H1 (cell line): ENCODE data around the gene TGFBR2. TPM values are rescaled to one million over a fixed set of nuclear protein-coding genes. Genes with fewer than 3 reads are reported as not detected.

Experiments
- CTCF ChIA-PET: fragments of 300-600 bp; sonication (Branson Sonifier 250); formaldehyde crosslinking; loops from one replicate; lab custom pipeline; 2021; ENCODE audit not compliant: partially characterized antibody; lab: Charles Lee
- POLR2A ChIA-PET: fragments of 300-600 bp; sonication (Branson Sonifier 250); formaldehyde crosslinking; loops from one replicate; lab custom pipeline; 2021; ENCODE audit warnings: inconsistent platforms; ENCODE audit not compliant: partially characterized antibody; lab: Charles Lee
- DNase-seq, 2 experiments: peaks; one replicate each; pipeline versions ENCODE4 v3.0.0 to v3.0.0-alpha.2; 2010 to 2022; ENCODE audit warnings: low spot score in 2 of 2, low read depth in 1 of 2, mixed read lengths in 1 of 2
- FAIRE-seq: peaks from 2 replicates; lab custom pipeline; 2011; peaks lifted over from hg19 to GRCh38; lab: Jason Lieb, UNC
- H2AFZ ChIP-seq: 2 replicates; pipeline ENCODE4 v1.8.1; 2012; ENCODE audit warnings: low read length, inconsistent platforms
- H2AK5ac ChIP-seq: 2 replicates; pipeline ENCODE4 v1.6.1; 2013; ENCODE audit warnings: low read depth, low read length
- H2BK120ac ChIP-seq: replicated peaks from 2 replicates; pipeline ENCODE3; 2013; ENCODE audit warnings: low read depth, low read length, inconsistent platforms
- H2BK12ac ChIP-seq: 2 replicates; pipeline ENCODE4 v1.6.1; 2013; ENCODE audit warnings: low read depth, low read length
- H2BK15ac ChIP-seq: 2 replicates; pipeline ENCODE4 v1.6.1; 2013; ENCODE audit warnings: low read length
- H2BK20ac ChIP-seq: 2 replicates; pipeline ENCODE4 v1.6.1; 2013; ENCODE audit warnings: low read length
- H2BK5ac ChIP-seq: 2 replicates; pipeline ENCODE4 v1.6.1; 2013; ENCODE audit warnings: low read depth, low read length
- H3K14ac ChIP-seq: 2 replicates; pipeline ENCODE4 v1.6.1; 2013; ENCODE audit warnings: inconsistent platforms; ENCODE audit not compliant: insufficient read length
- H3K18ac ChIP-seq: 2 replicates; pipeline ENCODE4 v1.6.1; 2013; ENCODE audit warnings: low read length; ENCODE audit errors: extremely low read depth
- H3K23ac ChIP-seq: 2 replicates; pipeline ENCODE4 v1.6.1; 2013; ENCODE audit warnings: inconsistent platforms; ENCODE audit not compliant: insufficient read length
- H3K23me2 ChIP-seq: 2 replicates; pipeline ENCODE4 v1.6.1; 2013; ENCODE audit warnings: low read depth, low read length
- H3K27ac ChIP-seq: 2 replicates; pipeline ENCODE4 v1.6.1; 2011; ENCODE audit warnings: low read depth, low read length, inconsistent platforms
- H3K27me3 ChIP-seq, 4 experiments: replicated peaks in 1 of 4; 1 replicate in 1 of 4; 2 replicates in 3 of 4; pipeline versions ENCODE4 v1.6.1 to v1.8.1; 2011 to 2013; ENCODE audit warnings: low read length in 3 of 4, mild to moderate bottlenecking in 3 of 4, inconsistent platforms in 2 of 4, mixed read lengths in 2 of 4, moderate library complexity in 1 of 4; ENCODE audit not compliant: control insufficient read depth in 3 of 4, insufficient read depth in 3 of 4; ENCODE audit errors: extremely low read depth in 1 of 4
- H3K36me3 ChIP-seq, 4 experiments: 2 replicates each; pipeline versions ENCODE4 v1.6.1 to v1.8.1; 2011 to 2013; ENCODE audit warnings: mild to moderate bottlenecking in 4 of 4, low read length in 3 of 4, moderate library complexity in 2 of 4, control low read depth in 1 of 4, inconsistent platforms in 1 of 4; ENCODE audit not compliant: insufficient read depth in 4 of 4, control insufficient read depth in 2 of 4
- H3K4ac ChIP-seq: replicated peaks from 2 replicates; pipeline ENCODE3; 2013; ENCODE audit warnings: low read length, low read depth, mixed read lengths, inconsistent platforms; ENCODE audit not compliant: insufficient read length
- H3K4me1 ChIP-seq, 4 experiments: replicated peaks in 1 of 4; 1 replicate in 1 of 4; 2 replicates in 3 of 4; pipeline versions ENCODE4 v1.6.1 to v1.8.1; 2011 to 2013; ENCODE audit warnings: low read length in 3 of 4, inconsistent platforms in 2 of 4, mixed read lengths in 1 of 4; ENCODE audit not compliant: insufficient read depth in 4 of 4, control insufficient read depth in 3 of 4
- H3K4me2 ChIP-seq, 2 experiments: 2 replicates each; pipeline versions ENCODE4 v1.6.1 to v1.8.1; 2011 to 2013; ENCODE audit warnings: low read depth in 2 of 2, low read length in 2 of 2, control low read depth in 1 of 2, inconsistent platforms in 1 of 2, mild to moderate bottlenecking in 1 of 2; ENCODE audit not compliant: insufficient read depth in 1 of 2
- H3K4me3 ChIP-seq, 4 experiments: fragments of 200-600, 300-600 bp in 1 of 4; sonication (generic), shearing (Covaris generic), sonication (Bioruptor Twin) in 1 of 4; 2 replicates each; pipeline versions ENCODE4 v1.5.1 to v1.8.1; 2011 to 2016; ENCODE audit warnings: low read length in 4 of 4, low read depth in 3 of 4, control low read depth in 2 of 4, inconsistent platforms in 2 of 4, mild to moderate bottlenecking in 2 of 4, mixed read lengths in 1 of 4, moderate library complexity in 1 of 4; ENCODE audit not compliant: insufficient read depth in 2 of 4; ENCODE audit errors: extremely low read depth in 1 of 4
- H3K56ac ChIP-seq: replicated peaks from 2 replicates; pipeline ENCODE3; 2013; ENCODE audit warnings: low read depth, mild to moderate bottlenecking, mixed read lengths, low read length, inconsistent platforms; ENCODE audit not compliant: insufficient read length
- H3K79me1 ChIP-seq: 2 replicates; pipeline ENCODE4 v1.6.1; 2013; ENCODE audit warnings: low read depth, low read length, control low read depth
- H3K79me2 ChIP-seq, 2 experiments: 2 replicates each; pipeline versions ENCODE4 v1.6.1 to v1.8.1; 2012 to 2013; ENCODE audit warnings: low read length in 2 of 2, mild to moderate bottlenecking in 2 of 2, inconsistent platforms in 1 of 2; ENCODE audit not compliant: insufficient read depth in 2 of 2, control insufficient read depth in 1 of 2
- H3K9ac ChIP-seq, 4 experiments: replicated peaks in 1 of 4; 1 replicate in 1 of 4; 2 replicates in 3 of 4; pipeline versions ENCODE4 v1.6.1 to v1.8.1; 2011 to 2013; ENCODE audit warnings: low read depth in 3 of 4, low read length in 3 of 4, control low read depth in 2 of 4, mild to moderate bottlenecking in 2 of 4, moderate library complexity in 2 of 4, inconsistent platforms in 1 of 4; ENCODE audit errors: extremely low read depth in 1 of 4
- H3K9me3 ChIP-seq, 2 experiments: 2 replicates each; pipeline versions ENCODE4 v1.6.1 to v1.8.1; 2012 to 2013; ENCODE audit warnings: mild to moderate bottlenecking in 2 of 2, moderate library complexity in 2 of 2, control low read depth in 1 of 2, inconsistent platforms in 1 of 2, low read depth in 1 of 2, low read length in 1 of 2, mixed read lengths in 1 of 2; ENCODE audit not compliant: insufficient read depth in 2 of 2
- H4K20me1 ChIP-seq, 2 experiments: replicated peaks in 1 of 2; 2 replicates each; pipeline versions ENCODE3 to v1.8.1; 2011 to 2013; ENCODE audit warnings: inconsistent platforms in 2 of 2, low read length in 2 of 2, mild to moderate bottlenecking in 1 of 2; ENCODE audit not compliant: insufficient read depth in 2 of 2, control insufficient read depth in 1 of 2
- H4K5ac ChIP-seq: 2 replicates; pipeline ENCODE4 v1.6.1; 2013; ENCODE audit warnings: low read length, low read depth, mixed read lengths, inconsistent platforms; ENCODE audit not compliant: insufficient read length
- H4K8ac ChIP-seq: 2 replicates; pipeline ENCODE4 v1.8.0; 2013; ENCODE audit warnings: mild to moderate bottlenecking, moderate library complexity, low read length, inconsistent platforms; ENCODE audit not compliant: insufficient read depth; ENCODE audit errors: extremely low read depth
- H4K91ac ChIP-seq: replicated peaks from 2 replicates; pipeline ENCODE3; 2013; ENCODE audit warnings: low read length, mixed read lengths, inconsistent platforms; ENCODE audit not compliant: insufficient read length
- BACH1 ChIP-seq: IDR thresholded peaks from 2 replicates; pipeline ENCODE4 v1.6.1; 2012; ENCODE audit warnings: low read length, improper control_type of control experiment
- CBX5 ChIP-seq: fragments of 300-800, 300-1000 bp; sonication (generic); IDR thresholded peaks from 2 replicates; pipeline ENCODE4 v1.7.1; 2016; ENCODE audit warnings: antibody characterized with exemption, low read length, low read depth
- CHD1 ChIP-seq: IDR thresholded peaks from 2 replicates; pipeline ENCODE4 v1.6.1; 2012; ENCODE audit warnings: low read depth, low read length, improper control_type of control experiment
- CREB1 ChIP-seq: IDR thresholded peaks from 2 replicates; pipeline ENCODE4 v1.6.1; 2012; ENCODE audit warnings: inconsistent platforms
- EGR1 ChIP-seq: IDR thresholded peaks from 2 replicates; pipeline ENCODE4 v1.6.1; 2011; ENCODE audit warnings: low read depth, low read length, borderline replicate concordance
- EP300 ChIP-seq, 2 experiments: IDR thresholded peaks; 1 replicate in 1 of 2; 2 replicates in 1 of 2; pipeline ENCODE4 v1.6.1; 2011 to 2012; ENCODE audit warnings: low read depth in 2 of 2, low read length in 2 of 2, mild to moderate bottlenecking in 2 of 2, borderline replicate concordance in 1 of 2, inconsistent platforms in 1 of 2, moderate library complexity in 1 of 2
- GABPA ChIP-seq: IDR thresholded peaks from 2 replicates; pipeline ENCODE4 v1.6.1; 2011; ENCODE audit warnings: mild to moderate bottlenecking, low read length, moderate library complexity, borderline replicate concordance; ENCODE audit not compliant: insufficient read depth
- GTF2F1 ChIP-seq: IDR thresholded peaks from 2 replicates; pipeline ENCODE4 v1.6.1; 2012; ENCODE audit warnings: low read depth, low read length, improper control_type of control experiment, borderline replicate concordance
- JUND ChIP-seq: IDR thresholded peaks from 2 replicates; pipeline ENCODE4 v1.6.1; 2011; ENCODE audit warnings: mild to moderate bottlenecking, improper control_type of control experiment, low read length
- KDM1A ChIP-seq: fragments of 200-600, 300-600 bp; sonication (generic); IDR thresholded peaks from 2 replicates; pipeline ENCODE4 v1.7.1; 2016; ENCODE audit warnings: mild to moderate bottlenecking, low read length, borderline replicate concordance
- POLR2A ChIP-seq, 2 experiments: IDR thresholded peaks; 1 replicate in 1 of 2; 2 replicates in 1 of 2; pipeline ENCODE4 v1.6.1; 2011; ENCODE audit warnings: low read depth in 2 of 2, low read length in 2 of 2, mild to moderate bottlenecking in 2 of 2; ENCODE audit errors: control extremely low read depth in 1 of 2
- RFX5 ChIP-seq: IDR thresholded peaks from 2 replicates; pipeline ENCODE4 v1.6.1; 2011; ENCODE audit warnings: low read depth, low read length, improper control_type of control experiment, borderline replicate concordance
- SAP30 ChIP-seq: fragments of 300-600 bp; sonication (generic); IDR thresholded peaks from 2 replicates; pipeline ENCODE4 v1.7.1; 2012; ENCODE audit warnings: low read length, moderate library complexity, mild to moderate bottlenecking, inconsistent platforms; ENCODE audit not compliant: insufficient read depth, insufficient replicate concordance
- SIN3A ChIP-seq, 2 experiments: IDR thresholded peaks in 1 of 2; conservative IDR thresholded peaks in 1 of 2; 2 replicates each; pipeline ENCODE4 v1.6.1; 2011 to 2012; ENCODE audit warnings: low read length in 2 of 2, improper control_type of control experiment in 1 of 2, low read depth in 1 of 2, mild to moderate bottlenecking in 1 of 2
- SIX5 ChIP-seq: IDR thresholded peaks from 2 replicates; pipeline ENCODE4 v1.6.1; 2011; ENCODE audit warnings: mild to moderate bottlenecking, low read depth, low read length
- TAF1 ChIP-seq: IDR thresholded peaks from 2 replicates; pipeline ENCODE4 v1.6.1; 2011; ENCODE audit warnings: mild to moderate bottlenecking, low read depth, low read length
- whole genome bisulfite sequencing, 2 experiments: shearing (Covaris generic) in 1 of 2; methylation state at CpG; one replicate each; pipeline versions ENCODE4 v1.1.6 to v1.1.7; 2013 to 2015; ENCODE audit warnings: low lambda C conversion rate in 2 of 2, mixed read lengths in 2 of 2, inconsistent platforms in 1 of 2, low coverage in 1 of 2, missing lambda C conversion rate in 1 of 2; ENCODE audit not compliant: insufficient replicate concordance in 2 of 2, insufficient coverage in 1 of 2, insufficient read length in 1 of 2; ENCODE audit errors: extremely low coverage in 1 of 2, missing lambda C conversion rate in 1 of 2; 5-methylcytosine and 5-hydroxymethylcytosine counted together
- polyA plus RNA-seq, 7 experiments: library from polyadenylated mRNA; depleted of rRNA in 3 of 7; stranded (reverse) in 5 of 7; unstranded in 2 of 7; fragments of >200 nt in 5 of 7; fragments of 200-250 nt in 2 of 7; gene quantifications; 1 replicate in 5 of 7; 2 replicates in 1 of 7; 4 replicates in 1 of 7; pipeline versions ENCODE4 v1.2.1 to v1.2.3, GENCODE V29; 2011 to 2013; ENCODE audit warnings: missing spikeins in 2 of 7, mixed read lengths in 2 of 7
- total RNA-seq: library from RNA; stranded (reverse); fragmentation: NEBNext Ultra II Directional; extraction: Animal tissue kit (Norgen Biotek cat#: 25700); gene quantifications from 2 replicates; pipeline ENCODE4 v1.2.1, GENCODE V29; 2021

The TGFBR2 gene
- total and polyA plus RNA-seq, 2 of the 8 experiments (the other 6 are each of a cell fraction or from before 2014, with no cell fraction given) = 4.2 to 7.4 TPM

GRCh38 chr3:30712991-30713390 is 106.6 kb downstream of the TGFBR2 start:
- WGBS, 2 experiments = 88% methylated on average over 4 of the region's 4 CpGs; no CpG with 5 or more reads in 1 of the 2 experiments
- Histone ChIP-seq H4K20me1 (no peaks in the 10 kb centered on the region), H2BK15ac (no peak overlapping the region), H3K79me2 (no peaks in the 10 kb centered on the region), H3K18ac (no peak overlapping the region), H3K27me3 (no peaks in the 10 kb centered on the region), H3K56ac (no peak overlapping the region), H2BK20ac (no peak overlapping the region), H3K4me3 (no peak overlapping the region), H3K14ac (no peak overlapping the region), H3K27ac (no peak overlapping the region), H3K9me3 (no peaks in the 10 kb centered on the region), H2AK5ac (no peak overlapping the region), H2BK5ac (no peak overlapping the region), H2BK12ac (no peak overlapping the region), H2BK120ac (no peak overlapping the region), H4K5ac (no peak overlapping the region), H3K9ac (no peak overlapping the region), H4K8ac (no peak overlapping the region), H2AFZ (no peak overlapping the region), H3K4me1 (no peaks in the 10 kb centered on the region), H3K23me2 (no peaks in the 10 kb centered on the region), H3K23ac (no peak overlapping the region), H4K91ac (no peak overlapping the region), H3K4me2 (no peak overlapping the region), H3K36me3 (no peaks in the 10 kb centered on the region), H3K79me1 (no peaks in the 10 kb centered on the region), H3K4ac (no peak overlapping the region)
- FAIRE-seq (no peak), DNase-seq (no peak)
- CTCF ChIA-PET = interaction anchor here (0.8 to 1.2 kb wide), 2 partner anchors 11 to 670 kb away, joined by 3 read pairs; no protein-coding TSS in a partner anchor
- POLR2A ChIA-PET = interaction anchor here (0.7 kb wide), 1 partner anchor 165 kb away, joined by 3 read pairs; no protein-coding TSS in a partner anchor
- no peak for TF ChIP-seq CREB1
- no peak for TF ChIP-seq SIX5
- no peak for TF ChIP-seq EGR1
- no peak for TF ChIP-seq RFX5
- TF ChIP-seq KDM1A = no peak
- TF ChIP-seq EP300 (IDR thresholded peaks at IDR 0.05; ENCODE audit: borderline replicate concordance in 1 of 2, low read depth in 2 of 2, low read length in 2 of 2) = no peak
- no peak for TF ChIP-seq SIN3A (conservative IDR thresholded peaks at IDR 0.05 in 1 of 2, IDR thresholded peaks at IDR 0.05 in 1 of 2; ENCODE audit: low read depth in 1 of 2, low read length in 2 of 2)
- TF ChIP-seq GABPA = no peak
- TF ChIP-seq TAF1 = no peak
- TF ChIP-seq GTF2F1 = no peak
- TF ChIP-seq JUND = no peak
- no peak for TF ChIP-seq BACH1
- TF ChIP-seq CBX5 = no peak
- TF ChIP-seq SAP30 = no peak
- no peak for TF ChIP-seq CHD1
- no peak for TF ChIP-seq POLR2A (IDR thresholded peaks at IDR 0.05; ENCODE audit: control extremely low read depth in 1 of 2, low read depth in 2 of 2, low read length in 2 of 2)
